ENCODE measurements around the gene SYNPO2.

GRCh38 chr4:118920247-118920646 is 31.6 kb downstream of the SYNPO2 start:
- TF ChIP-seq POLR2A (IDR thresholded peaks at IDR 0.05; ENCODE audit: control extremely low read depth in 1 of 2, low read depth in 2 of 2, low read length in 2 of 2) (no peak), POLR2AphosphoS5 (IDR thresholded peaks at IDR 0.05; ENCODE audit: low read depth, low read length) (no peak), TAF1 (IDR thresholded peaks at IDR 0.05; ENCODE audit: low read depth, low read length) (no peak), ZNF274 (IDR thresholded peaks at IDR 0.05; ENCODE audit: borderline replicate concordance, extremely low read depth, low read length) (no peak), JUN (IDR thresholded peaks at IDR 0.05; ENCODE audit: low read depth, low read length) (no peak), KDM5A (IDR thresholded peaks at IDR 0.05; ENCODE audit: low read length) (no peak)
- TF ChIP-seq, protein P1, sequence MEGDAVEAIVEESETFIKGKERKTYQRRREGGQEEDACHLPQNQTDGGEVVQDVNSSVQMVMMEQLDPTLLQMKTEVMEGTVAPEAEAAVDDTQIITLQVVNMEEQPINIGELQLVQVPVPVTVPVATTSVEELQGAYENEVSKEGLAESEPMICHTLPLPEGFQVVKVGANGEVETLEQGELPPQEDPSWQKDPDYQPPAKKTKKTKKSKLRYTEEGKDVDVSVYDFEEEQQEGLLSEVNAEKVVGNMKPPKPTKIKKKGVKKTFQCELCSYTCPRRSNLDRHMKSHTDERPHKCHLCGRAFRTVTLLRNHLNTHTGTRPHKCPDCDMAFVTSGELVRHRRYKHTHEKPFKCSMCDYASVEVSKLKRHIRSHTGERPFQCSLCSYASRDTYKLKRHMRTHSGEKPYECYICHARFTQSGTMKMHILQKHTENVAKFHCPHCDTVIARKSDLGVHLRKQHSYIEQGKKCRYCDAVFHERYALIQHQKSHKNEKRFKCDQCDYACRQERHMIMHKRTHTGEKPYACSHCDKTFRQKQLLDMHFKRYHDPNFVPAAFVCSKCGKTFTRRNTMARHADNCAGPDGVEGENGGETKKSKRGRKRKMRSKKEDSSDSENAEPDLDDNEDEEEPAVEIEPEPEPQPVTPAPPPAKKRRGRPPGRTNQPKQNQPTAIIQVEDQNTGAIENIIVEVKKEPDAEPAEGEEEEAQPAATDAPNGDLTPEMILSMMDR (IDR thresholded peaks at IDR 0.05; ENCODE audit: control extremely low read depth in 1 of 3, insufficient read depth in 1 of 3, low read depth in 1 of 3, low read length in 3 of 3): no peak

Data from H1 (cell line).